ENCODE measurements around the gene CD4.

The CD4 gene

GRCh38 chr12:6829536-6830220 lies 40.4 kb downstream of the CD4 start:
- no peak for DNase-seq

- no peak for DNase-seq
These were observed 41.1 kb downstream of the CD4 start for GRCh38 chr12:6830286-6830890.

- DNase-seq, result no peak
These were observed 41.7 kb downstream of the CD4 start for GRCh38 chr12:6830999-6831398.

GRCh38 chr12:6831450-6831995 lies 42.2 kb downstream of the CD4 start:
- no peak for DNase-seq

- DNase-seq, result no peak
These were observed 42.8 kb downstream of the CD4 start for GRCh38 chr12:6832125-6832524.

GRCh38 chr12:6833189-6833890 lies 44.0 kb downstream of the CD4 start:
- no peak for DNase-seq

- no peak for DNase-seq
These were observed 44.9 kb downstream of the CD4 start for GRCh38 chr12:6834254-6834653.

- DNase-seq, result no peak
These were observed 45.5 kb downstream of the CD4 start for GRCh38 chr12:6834873-6835272.

- DNase-seq, result no peak
These were observed 47.5 kb downstream of the CD4 start for GRCh38 chr12:6836851-6837250.

GRCh38 chr12:6837370-6838060 lies 48.2 kb downstream of the CD4 start:
- DNase-seq, result no peak

GRCh38 chr12:6838854-6839253 lies 49.5 kb downstream of the CD4 start:
- DNase-seq, result no peak

- peak; percentile 100 for DNase-seq
These were observed 50.3 kb downstream of the CD4 start for GRCh38 chr12:6839482-6840201.

- DNase-seq, result no peak
These were observed 51.0 kb downstream of the CD4 start for GRCh38 chr12:6840330-6840729.

GRCh38 chr12:6840761-6841515 lies 51.6 kb downstream of the CD4 start, which contains the start of gene GNB3:
TSS of gene GNB3 (plus strand) at chr12:6840925. CDS start at chr12:6841288, 363 bp downstream.
- no peak for DNase-seq

GRCh38 chr12:6842075-6842474 lies 52.7 kb downstream of the CD4 start:
- DNase-seq, result no peak

- no peak for DNase-seq
These were observed 54.0 kb downstream of the CD4 start for GRCh38 chr12:6843118-6843902.

GRCh38 chr12:6845395-6845794 lies 56.1 kb downstream of the CD4 start:
- no peak for DNase-seq

GRCh38 chr12:6846316-6846869 lies 57.1 kb downstream of the CD4 start:
- DNase-seq, result no peak

GRCh38 chr12:6847676-6848075 lies 58.3 kb downstream of the CD4 start:
- DNase-seq, result no peak

GRCh38 chr12:6849427-6849826 lies 60.1 kb downstream of the CD4 start:
- DNase-seq, result no peak

Data from NCI-H2171 (cell line).